HG03280 (cell line): ENCODE measurements around the gene CPNE7.
"Not testable (repeated sequence)": the region's sequence is repeated elsewhere in the genome, so short reads cannot be mapped to it uniquely, and the experiment has no call there.

ENCODE experiments used
- ATAC-seq: cut with Tn5 transposase; IDR thresholded peaks from one replicate; pipeline ENCODE4 v1.9.1; 2021; ENCODE audit warnings: mild to moderate bottlenecking, moderate library complexity; ENCODE audit not compliant: unreplicated experiment

Gene CPNE7

GRCh38 chr16:89565256-89565505 is 10.4 kb upstream of the CPNE7 start:
- no peak for ATAC-seq

DNA sequence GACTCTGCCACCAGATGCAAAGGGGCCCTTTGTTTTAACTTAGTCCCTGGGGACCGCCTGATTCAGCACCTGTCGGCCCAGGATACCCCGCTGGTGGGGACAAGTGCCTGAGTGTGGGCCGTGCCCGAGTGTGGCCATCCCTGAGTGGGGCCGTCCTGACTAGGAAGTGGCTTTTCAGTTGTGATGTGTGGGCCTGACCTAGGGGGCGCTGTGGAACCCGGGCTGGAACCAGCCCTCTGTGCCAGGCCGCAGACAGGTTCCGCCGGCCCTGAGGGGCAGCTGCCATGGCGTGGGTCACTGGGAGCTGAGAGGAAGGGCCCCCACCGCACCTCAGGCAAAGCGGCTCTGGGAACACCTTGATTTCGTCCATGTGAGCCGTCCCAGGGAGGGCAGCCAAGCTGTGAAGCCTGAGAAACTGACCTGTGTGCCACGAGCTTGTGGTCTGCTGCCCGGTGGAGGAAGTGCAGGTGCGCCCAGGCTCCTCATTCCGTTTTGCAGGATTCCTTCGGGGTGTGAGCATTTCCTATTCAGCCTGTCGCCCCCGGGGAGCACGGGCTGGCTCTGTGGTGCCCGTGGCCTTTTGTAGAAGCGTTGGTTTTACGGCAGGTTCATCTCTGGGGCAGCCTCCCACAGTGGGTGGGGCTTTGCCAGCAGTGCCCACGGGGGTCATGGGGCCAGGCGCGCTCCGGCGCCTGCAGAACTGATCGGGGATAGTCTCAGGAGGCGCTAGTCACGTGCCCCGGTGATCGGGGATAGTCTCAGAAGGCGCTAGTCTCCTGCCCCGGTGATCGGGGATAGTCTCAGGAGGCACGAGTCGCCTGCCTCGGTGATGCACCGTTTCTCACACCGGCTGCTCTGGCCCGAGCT is 9.8 kb upstream of the CPNE7 start:
- no peak for ATAC-seq

GRCh38 chr16:89567656-89568594 is 7.6 kb upstream of the CPNE7 start:
- no peak for ATAC-seq

DNA sequence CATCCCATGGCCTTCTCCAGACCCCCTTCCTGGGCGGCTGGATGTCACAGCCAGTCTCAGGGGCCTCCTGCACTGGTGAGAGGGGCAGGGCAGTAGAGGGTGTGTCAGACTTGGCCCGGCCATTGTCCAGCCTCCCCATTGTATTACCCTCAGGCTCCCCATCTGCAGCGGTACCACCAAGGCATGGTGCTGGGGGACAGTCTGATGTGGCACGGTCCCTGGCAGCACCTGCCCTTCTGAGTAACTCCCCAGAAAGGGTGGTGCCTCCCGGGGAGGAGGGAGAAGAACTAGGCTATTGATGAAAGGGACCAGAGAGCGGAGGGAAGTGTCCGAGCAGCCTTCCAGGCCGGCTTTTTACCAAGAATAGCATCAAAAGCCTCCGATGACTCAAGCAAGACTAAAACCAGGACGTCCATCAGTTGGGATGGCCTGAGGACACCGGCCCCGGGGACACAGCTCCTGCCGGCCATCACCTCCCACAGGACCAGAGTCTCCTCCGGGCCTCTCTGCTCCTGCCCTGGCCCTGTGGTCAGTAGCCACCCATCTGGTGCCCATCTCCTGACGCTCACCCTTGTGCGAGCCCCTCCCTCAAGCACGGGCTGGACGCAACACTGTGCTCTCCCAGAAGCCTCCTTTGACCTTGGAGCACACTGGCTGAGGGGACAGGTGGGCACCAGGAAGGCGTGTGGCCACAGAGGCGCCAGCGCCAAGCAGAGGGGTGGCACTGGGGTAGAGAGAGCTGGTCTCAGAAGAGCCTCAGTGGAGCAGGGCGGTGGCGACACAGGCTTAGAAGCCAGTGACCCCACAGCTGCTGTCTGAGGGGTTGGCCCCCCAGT is 5.8 kb upstream of the CPNE7 start:
- no peak for ATAC-seq

GRCh38 chr16:89570342-89570923 is 5.1 kb upstream of the CPNE7 start:
- no peak for ATAC-seq

DNA sequence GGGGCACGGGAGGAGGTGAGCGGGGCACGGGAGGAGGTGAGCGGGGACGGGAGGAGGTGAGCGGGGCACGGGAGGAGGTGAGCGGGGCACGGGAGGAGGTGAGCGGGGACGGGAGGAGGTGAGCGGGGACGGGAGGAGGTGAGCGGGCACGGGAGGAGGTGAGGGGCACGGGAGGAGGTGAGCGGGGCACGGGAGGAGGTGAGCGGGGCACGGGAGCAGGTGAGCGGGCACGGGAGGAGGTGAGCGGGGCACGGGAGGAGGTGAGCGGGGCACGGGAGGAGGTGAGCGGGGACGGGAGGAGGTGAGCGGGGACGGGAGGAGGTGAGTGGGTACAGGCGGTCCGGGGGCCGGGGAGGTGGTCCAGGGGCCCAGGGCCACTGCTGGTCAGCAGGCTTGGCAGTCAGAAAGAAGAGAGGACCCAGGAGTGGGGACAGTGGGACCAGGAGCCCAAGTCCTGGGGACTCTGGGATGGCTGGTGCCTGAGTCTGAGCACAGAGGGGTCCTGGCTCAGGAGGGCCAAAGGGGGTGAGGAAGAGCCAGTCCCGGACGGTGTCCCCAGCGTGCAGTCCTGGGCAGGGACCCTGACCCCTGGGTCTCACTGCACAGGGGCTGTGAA is 4.5 kb upstream of the CPNE7 start:
- not testable (repeated sequence) for ATAC-seq

- ATAC-seq = no peak
Measured at GRCh38 chr16:89571636-89572035, 3.9 kb upstream of the CPNE7 start.

DNA sequence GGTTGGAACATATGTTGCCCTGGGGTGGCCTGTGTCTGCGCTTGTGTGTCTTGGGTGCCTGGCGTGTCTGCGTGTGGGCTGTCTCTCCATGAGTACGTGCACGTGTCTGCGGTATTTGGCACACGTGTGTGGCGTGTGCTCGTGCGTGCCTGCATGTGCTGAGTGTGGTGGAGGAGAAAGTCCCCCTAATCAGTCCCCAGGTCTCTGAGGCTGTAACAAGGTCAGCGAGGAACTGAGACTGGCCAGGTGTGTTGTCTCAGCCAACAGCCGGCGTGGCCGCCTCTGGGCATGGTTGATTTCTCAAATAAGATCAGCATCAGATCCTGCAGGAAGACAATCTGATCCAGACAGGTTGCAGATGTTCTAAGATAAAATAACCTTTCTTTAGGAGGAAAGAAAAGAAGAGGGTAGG is 3.5 kb upstream of the CPNE7 start:
- no peak for ATAC-seq

DNA sequence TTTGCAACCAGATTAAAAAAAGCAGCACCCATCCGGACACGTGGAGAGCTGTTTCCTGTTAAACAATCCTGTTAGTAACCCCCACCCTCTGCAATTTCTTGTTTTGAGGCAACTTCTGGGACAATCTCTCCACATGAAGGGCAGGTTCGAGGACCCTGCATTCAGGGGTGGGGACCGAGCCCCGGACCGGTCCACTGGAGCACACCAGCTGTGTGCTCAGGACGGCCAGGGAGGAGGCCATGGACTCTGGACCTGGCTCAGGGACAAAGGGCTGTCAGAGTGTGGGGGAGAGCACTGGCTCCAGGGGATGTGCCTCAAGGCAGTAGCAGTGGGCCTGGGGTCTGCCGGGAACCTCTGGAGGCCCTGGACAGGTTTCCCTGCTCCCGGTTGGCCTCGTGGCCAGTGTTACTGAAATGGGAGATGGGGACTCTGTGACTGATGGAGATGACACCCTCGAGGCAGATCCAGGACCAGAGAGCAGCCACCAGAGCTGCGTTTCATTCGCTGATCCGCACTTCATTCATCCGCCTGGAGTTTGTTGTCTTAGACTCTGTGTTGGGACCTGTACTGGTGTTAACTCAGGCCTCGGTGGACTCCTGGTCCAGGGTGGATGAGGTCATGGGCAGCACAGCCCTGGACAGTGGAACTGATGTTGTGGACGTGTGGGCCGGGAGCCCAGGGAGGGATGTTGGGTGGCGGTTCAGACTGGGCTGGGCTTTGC is 2.9 kb upstream of the CPNE7 start:
- ATAC-seq = no peak

- no peak for ATAC-seq
Measured at GRCh38 chr16:89573826-89574680, 1.5 kb upstream of the CPNE7 start.

GRCh38 chr16:89574681-89575246 is 794 bp upstream of the CPNE7 start:
- ATAC-seq = no peak

- no peak for ATAC-seq
Measured at GRCh38 chr16:89576153-89577054, 846 bp downstream of the CPNE7 start.

DNA sequence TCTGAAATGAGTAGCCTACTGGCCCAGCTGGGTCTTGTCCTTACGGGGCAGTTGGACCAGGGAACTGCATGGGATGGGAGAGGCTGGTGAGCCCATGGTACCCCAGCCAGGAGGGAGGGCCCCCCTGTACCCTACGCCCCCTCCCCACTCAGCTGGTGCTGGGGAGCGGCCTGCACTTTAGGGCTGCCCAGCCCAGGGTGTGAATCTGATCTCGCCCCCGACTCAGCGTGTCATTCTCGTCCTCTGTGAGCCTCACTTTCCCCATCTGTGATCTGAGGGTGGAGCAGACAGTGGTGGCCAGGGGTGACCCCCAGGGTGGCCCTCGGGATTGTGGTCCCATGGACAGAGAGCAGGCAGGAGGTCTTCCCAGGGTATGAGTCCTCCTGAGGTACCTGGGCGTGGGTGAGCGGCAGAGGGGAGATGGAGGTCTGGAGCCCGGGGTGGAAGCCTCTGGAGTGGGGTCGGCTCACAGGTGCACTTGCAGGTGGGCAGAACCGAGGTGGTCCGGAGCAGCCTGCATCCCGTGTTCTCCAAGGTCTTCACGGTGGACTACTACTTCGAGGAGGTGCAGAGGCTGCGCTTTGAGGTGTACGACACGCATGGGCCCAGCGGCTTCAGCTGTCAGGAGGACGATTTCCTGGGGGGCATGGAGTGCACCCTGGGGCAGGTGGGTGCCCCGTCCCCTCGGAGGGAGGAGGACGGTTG is 1.6 kb downstream of the CPNE7 start:
- no peak for ATAC-seq

GRCh38 chr16:89579351-89579750 is 3.8 kb downstream of the CPNE7 start:
- ATAC-seq = no peak

GRCh38 chr16:89581045-89581695 is 5.6 kb downstream of the CPNE7 start:
- no peak for ATAC-seq

DNA sequence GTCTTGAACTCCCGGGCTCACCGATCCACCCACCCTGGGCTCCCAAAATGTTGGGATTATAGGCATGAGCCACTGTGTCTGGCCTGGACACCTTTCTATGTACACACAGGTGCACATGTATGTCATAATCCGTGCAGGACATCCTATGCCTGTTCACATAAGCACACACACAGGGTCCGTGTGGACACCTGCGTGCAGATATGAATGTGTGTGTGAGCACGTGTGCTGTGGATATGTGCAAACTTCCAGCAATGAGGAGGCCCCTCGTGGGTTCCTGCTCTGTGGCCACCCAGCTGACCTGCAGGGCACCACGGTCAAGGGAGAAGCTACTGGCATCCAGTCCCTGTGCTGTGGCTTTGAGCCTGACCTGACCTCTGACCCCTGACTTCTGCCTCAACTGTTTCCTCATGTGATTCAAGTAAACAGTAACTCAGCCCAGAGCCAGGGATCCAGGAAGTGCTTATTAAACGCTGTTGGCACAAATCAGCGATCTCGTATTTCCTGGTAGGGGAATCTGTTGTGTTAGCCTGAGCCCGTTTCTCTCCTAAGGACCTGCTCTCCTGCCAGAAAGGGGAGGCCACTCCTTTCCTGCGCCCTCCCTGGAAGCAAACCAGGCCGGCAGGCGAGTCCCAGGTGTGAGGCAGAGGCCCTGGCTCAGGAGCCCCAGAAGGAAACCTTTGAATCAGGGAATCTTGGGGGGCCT is 6.5 kb downstream of the CPNE7 start:
- ATAC-seq = no peak
